Measurements from ENCODE around the gene SECISBP2.

GRCh38 chr9:89383030-89383720 is 64.9 kb downstream of the SECISBP2 start:
- TF ChIP-seq CTCF (IDR thresholded peaks at IDR 0.05; ENCODE audit: insufficient read depth, low read length, poor library complexity, severe bottlenecking), result no peak
- TF ChIP-seq EZH2phosphoT487 (conservative IDR thresholded peaks at IDR 0.05; ENCODE audit: low read length), result no peak

All from SU-DHL-6 (cell line).